ENCODE measurements around the gene PTPN6. TPM values are rescaled to one million over a fixed set of nuclear protein-coding genes. Genes with fewer than 3 reads are reported as not detected.
A peak's percentile ranks its signal among the peaks of the same experiment; 100 is the strongest.

Gene PTPN6
- total and polyA plus RNA-seq, 2 of the 13 experiments (the other 11 are each of a cell fraction or from before 2014, with no cell fraction given), result 10.5 to 10.6 TPM

DNA sequence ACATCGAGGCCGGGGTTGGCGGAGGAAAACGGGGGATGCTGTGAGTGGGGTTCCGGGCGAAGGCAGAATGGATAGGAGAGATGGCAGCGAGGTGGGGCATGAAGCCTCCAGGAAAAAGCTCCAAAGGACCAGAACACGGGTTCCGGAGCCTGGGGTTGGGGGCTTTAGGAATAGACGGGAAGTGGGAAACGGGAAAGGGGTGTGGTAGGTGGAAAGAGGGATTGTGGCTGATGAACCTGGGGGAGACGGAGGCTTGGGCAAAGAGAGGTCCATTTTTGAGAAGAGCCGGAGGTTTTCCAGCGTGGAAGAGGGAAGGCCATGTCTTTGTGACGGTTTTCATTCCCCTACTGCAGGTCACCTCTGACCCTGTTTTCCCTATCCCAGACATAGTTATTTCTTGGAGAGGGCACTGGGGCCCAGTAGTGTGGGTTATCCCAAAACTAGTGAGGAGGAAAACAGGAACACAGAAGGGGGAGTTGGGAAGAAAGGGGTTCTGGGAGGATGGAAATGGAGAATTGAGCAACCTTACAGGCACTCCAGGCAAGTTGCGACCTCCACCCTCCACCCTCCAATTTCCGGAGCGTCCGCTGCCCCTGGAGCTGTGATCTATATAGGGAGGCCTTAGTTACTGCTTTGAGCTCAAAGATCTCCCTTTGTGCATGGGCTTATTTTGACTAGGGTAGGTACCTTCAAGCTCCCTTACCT lies 22.3 kb upstream of the PTPN6 start:
- Histone ChIP-seq H3K4me2 (ENCODE audit: low read depth, low read length) (peak overlapping the region; percentile 88), H2AFZ (ENCODE audit: low read length) (no peak overlapping the region), H3K9ac (ENCODE audit: insufficient read depth, low read depth, low read length) (peak overlapping the region; percentile 81), H4K20me1 (ENCODE audit: insufficient read depth, low read length) (no peaks in the 10 kb centered on the region), H3K36me3 (replicated peaks in 1 of 2; ENCODE audit: control insufficient read depth in 1 of 2, insufficient read depth in 2 of 2, low read length in 2 of 2) (peaks cover 2 to 3% of the 10 kb centered on the region in 2 experiments; a peak in 2 of 5 replicates), H3K27me3 (ENCODE audit: control insufficient read depth in 1 of 2, insufficient read depth in 2 of 2, low read length in 2 of 2) (no peaks in the 10 kb centered on the region; a peak in 1 of 5 replicates), H3K4me1 (ENCODE audit: insufficient read depth, low read length) (peaks cover 66% of the 10 kb centered on the region), H3K79me2 (ENCODE audit: insufficient read depth, low read length) (peaks cover 30% of the 10 kb centered on the region), H3K27ac (ENCODE audit: extremely low read length, insufficient read depth, low read length) (peak overlapping the region; percentile 54), H3K4me3 (replicated peaks in 1 of 3; ENCODE audit: insufficient read depth in 1 of 3, low read depth in 2 of 3, low read length in 3 of 3) (peak overlapping the region; percentile 82 to 93 (median 90)), H3K9me3 (ENCODE audit: low read length) (no peaks in the 10 kb centered on the region)
- CTCF ChIA-PET (ENCODE audit: low intra/inter-chr PET ratio, low total read pairs), result no interaction called here
- ATAC-seq, result peak; percentile 21
- intact Hi-C loops (cut with micrococcal nuclease; ENCODE audit: unreplicated experiment) (loop anchor here (5.0 kb wide), 1 partner anchor 183 kb away; no protein-coding TSS in a partner anchor), in situ Hi-C loops (cut with HindIII; ENCODE audit: extremely low pct_ligation_motif_present, low pct_unique_long_range_greater_than_20kb) (no loop called here)
- WGBS (ENCODE audit: low lambda C conversion rate), result 2% methylated on average over 19 of the region's 19 CpGs
- TSS peak; percentile 29 for BruUV-seq (replicated peaks)
- POLR2A ChIA-PET, result interaction anchor here (1.0 to 2.7 kb wide), 10 partner anchors 9 to 593 kb away, joined by 3 to 24 read pairs (median 4); partner anchors contain the start of genes C12orf57, CDCA3, RNU7-1 and SPSB2
- no peak for DNase-seq (ENCODE audit: low spot score)
- peak; percentile 8 for FAIRE-seq
- TF ChIP-seq, protein P1, sequence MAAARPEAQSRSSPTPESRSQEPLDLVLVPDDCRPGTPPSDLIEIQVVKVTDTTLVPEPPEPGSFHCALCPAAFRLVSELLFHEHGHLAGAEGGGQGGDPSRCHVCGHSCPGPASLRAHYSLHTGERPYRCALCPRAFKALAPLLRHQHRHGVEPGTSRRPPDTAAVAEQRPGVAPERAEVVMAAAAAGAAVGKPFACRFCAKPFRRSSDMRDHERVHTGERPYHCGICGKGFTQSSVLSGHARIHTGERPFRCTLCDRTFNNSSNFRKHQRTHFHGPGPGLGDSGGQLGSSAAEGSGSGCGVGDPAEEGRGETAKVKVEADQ (CRISPR knock-in tag; IDR thresholded peaks at IDR 0.05; ENCODE audit: borderline replicate concordance), result no peak
- TF ChIP-seq ZNF564 (CRISPR knock-in tag; IDR thresholded peaks at IDR 0.05) (no peak), KDM2A (CRISPR knock-in tag; IDR thresholded peaks at IDR 0.05; ENCODE audit: borderline replicate concordance, low read depth) (peak; percentile 28; the same call in 1 of the 2 replicates), ZNF446 (CRISPR knock-in tag; IDR thresholded peaks at IDR 0.05) (no peak), SRSF4 (IDR thresholded peaks at IDR 0.05; ENCODE audit: low read depth, low read length, poor library complexity, severe bottlenecking) (no peak), ZNF761 (CRISPR knock-in tag; conservative IDR thresholded peaks at IDR 0.05) (no peak), REL (CRISPR knock-in tag; conservative IDR thresholded peaks at IDR 0.05) (no peak), SMARCC2 (IDR thresholded peaks at IDR 0.05) (no peak), KAT8 (CRISPR knock-in tag; IDR thresholded peaks at IDR 0.05) (0 out of 2 replicates have a peak, but pooled peaks have one; percentile 21), ZNF431 (CRISPR knock-in tag; IDR thresholded peaks at IDR 0.05; ENCODE audit: borderline replicate concordance, low read depth) (no peak), ADNP (CRISPR knock-in tag; IDR thresholded peaks at IDR 0.05) (no peak)
- TF ChIP-seq, protein P2, sequence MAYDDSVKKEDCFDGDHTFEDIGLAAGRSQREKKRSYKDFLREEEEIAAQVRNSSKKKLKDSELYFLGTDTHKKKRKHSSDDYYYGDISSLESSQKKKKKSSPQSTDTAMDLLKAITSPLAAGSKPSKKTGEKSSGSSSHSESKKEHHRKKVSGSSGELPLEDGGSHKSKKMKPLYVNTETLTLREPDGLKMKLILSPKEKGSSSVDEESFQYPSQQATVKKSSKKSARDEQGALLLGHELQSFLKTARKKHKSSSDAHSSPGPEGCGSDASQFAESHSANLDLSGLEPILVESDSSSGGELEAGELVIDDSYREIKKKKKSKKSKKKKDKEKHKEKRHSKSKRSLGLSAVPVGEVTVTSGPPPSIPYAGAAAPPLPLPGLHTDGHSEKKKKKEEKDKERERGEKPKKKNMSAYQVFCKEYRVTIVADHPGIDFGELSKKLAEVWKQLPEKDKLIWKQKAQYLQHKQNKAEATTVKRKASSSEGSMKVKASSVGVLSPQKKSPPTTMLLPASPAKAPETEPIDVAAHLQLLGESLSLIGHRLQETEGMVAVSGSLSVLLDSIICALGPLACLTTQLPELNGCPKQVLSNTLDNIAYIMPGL (CRISPR knock-in tag; IDR thresholded peaks at IDR 0.05; ENCODE audit: borderline replicate concordance in 1 of 2, low read depth in 1 of 2), result peak; percentile 33 to 46; a peak in 2 of 4 replicates
- TF ChIP-seq, protein P3, sequence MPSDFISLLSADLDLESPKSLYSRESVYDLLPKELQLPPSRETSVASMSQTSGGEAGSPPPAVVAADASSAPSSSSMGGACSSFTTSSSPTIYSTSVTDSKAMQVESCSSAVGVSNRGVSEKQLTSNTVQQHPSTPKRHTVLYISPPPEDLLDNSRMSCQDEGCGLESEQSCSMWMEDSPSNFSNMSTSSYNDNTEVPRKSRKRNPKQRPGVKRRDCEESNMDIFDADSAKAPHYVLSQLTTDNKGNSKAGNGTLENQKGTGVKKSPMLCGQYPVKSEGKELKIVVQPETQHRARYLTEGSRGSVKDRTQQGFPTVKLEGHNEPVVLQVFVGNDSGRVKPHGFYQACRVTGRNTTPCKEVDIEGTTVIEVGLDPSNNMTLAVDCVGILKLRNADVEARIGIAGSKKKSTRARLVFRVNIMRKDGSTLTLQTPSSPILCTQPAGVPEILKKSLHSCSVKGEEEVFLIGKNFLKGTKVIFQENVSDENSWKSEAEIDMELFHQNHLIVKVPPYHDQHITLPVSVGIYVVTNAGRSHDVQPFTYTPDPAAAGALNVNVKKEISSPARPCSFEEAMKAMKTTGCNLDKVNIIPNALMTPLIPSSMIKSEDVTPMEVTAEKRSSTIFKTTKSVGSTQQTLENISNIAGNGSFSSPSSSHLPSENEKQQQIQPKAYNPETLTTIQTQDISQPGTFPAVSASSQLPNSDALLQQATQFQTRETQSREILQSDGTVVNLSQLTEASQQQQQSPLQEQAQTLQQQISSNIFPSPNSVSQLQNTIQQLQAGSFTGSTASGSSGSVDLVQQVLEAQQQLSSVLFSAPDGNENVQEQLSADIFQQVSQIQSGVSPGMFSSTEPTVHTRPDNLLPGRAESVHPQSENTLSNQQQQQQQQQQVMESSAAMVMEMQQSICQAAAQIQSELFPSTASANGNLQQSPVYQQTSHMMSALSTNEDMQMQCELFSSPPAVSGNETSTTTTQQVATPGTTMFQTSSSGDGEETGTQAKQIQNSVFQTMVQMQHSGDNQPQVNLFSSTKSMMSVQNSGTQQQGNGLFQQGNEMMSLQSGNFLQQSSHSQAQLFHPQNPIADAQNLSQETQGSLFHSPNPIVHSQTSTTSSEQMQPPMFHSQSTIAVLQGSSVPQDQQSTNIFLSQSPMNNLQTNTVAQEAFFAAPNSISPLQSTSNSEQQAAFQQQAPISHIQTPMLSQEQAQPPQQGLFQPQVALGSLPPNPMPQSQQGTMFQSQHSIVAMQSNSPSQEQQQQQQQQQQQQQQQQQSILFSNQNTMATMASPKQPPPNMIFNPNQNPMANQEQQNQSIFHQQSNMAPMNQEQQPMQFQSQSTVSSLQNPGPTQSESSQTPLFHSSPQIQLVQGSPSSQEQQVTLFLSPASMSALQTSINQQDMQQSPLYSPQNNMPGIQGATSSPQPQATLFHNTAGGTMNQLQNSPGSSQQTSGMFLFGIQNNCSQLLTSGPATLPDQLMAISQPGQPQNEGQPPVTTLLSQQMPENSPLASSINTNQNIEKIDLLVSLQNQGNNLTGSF (CRISPR knock-in tag; IDR thresholded peaks at IDR 0.05), result no peak
